Natural killer cell (primary cell): ENCODE measurements around the gene AKAP13. TPM values are rescaled to one million over a fixed set of nuclear protein-coding genes. Genes with fewer than 3 reads are reported as not detected.

Experiments used
- ATAC-seq, 3 donors: fragments of 150-1000 bp in 2 of 3; fragments of 200-7000 bp in 1 of 3; cut with Tn5 transposase; 1 replicate in 1 of 3; 2 replicates in 2 of 3; pipeline ENCODE4 v1.10.0; 2021; ENCODE audit warnings: mild to moderate bottlenecking in 2 of 3, moderate library complexity in 2 of 3
- DNase-seq, 2 donors: peaks; one replicate each; pipeline versions ENCODE4 v3.0.0 to v3.0.0-alpha.2; 2013 to 2021; ENCODE audit warnings: mixed read lengths in 1 of 2
- H3K27ac ChIP-seq: one replicate; pipeline ENCODE4 v1.5.1; 2013; ENCODE audit warnings: mild to moderate bottlenecking, low read length
- H3K27me3 ChIP-seq: one replicate; pipeline ENCODE4 v1.6.1; 2013; ENCODE audit warnings: low read length; ENCODE audit not compliant: control insufficient read depth, insufficient read depth
- H3K36me3 ChIP-seq: one replicate; pipeline ENCODE4 v1.6.1; 2013; ENCODE audit warnings: low read length; ENCODE audit not compliant: control insufficient read depth, insufficient read depth
- H3K4me1 ChIP-seq: one replicate; pipeline ENCODE4 v1.6.1; 2013; ENCODE audit warnings: low read length; ENCODE audit not compliant: control insufficient read depth, insufficient read depth
- H3K4me3 ChIP-seq: one replicate; pipeline ENCODE4 v1.5.1; 2013; ENCODE audit warnings: low read length
- H3K9me3 ChIP-seq: one replicate; pipeline ENCODE4 v1.6.1; 2013; ENCODE audit warnings: low read length; ENCODE audit not compliant: control insufficient read depth, insufficient read depth
- H3K27ac Mint-ChIP-seq, 2 donors: one replicate each; pipeline ENCODE4 v1.8.0; 2022; ENCODE audit warnings: mild to moderate bottlenecking in 2 of 2, mixed read lengths in 2 of 2, moderate library complexity in 1 of 2
- H3K27me3 Mint-ChIP-seq, 2 donors: one replicate each; pipeline ENCODE4 v1.8.0; 2022; ENCODE audit warnings: low read depth in 2 of 2, mixed read lengths in 2 of 2
- H3K36me3 Mint-ChIP-seq: one replicate; pipeline ENCODE4 v1.8.0; 2022; ENCODE audit warnings: mixed read lengths
- H3K4me1 Mint-ChIP-seq, 2 donors: one replicate each; pipeline ENCODE4 v1.8.0; 2022; ENCODE audit warnings: mixed read lengths in 2 of 2
- H3K4me3 Mint-ChIP-seq: one replicate; pipeline ENCODE4 v1.8.0; 2022; ENCODE audit warnings: mild to moderate bottlenecking, moderate library complexity, mixed read lengths
- H3K9me3 Mint-ChIP-seq, 2 donors: one replicate each; pipeline ENCODE4 v1.8.0; 2022; ENCODE audit warnings: mixed read lengths in 2 of 2
- WGBS: methylation state at CpG from one replicate; pipeline ENCODE4 v1.1.7; 2013; ENCODE audit warnings: missing lambda C conversion rate; ENCODE audit not compliant: insufficient coverage; 5-methylcytosine and 5-hydroxymethylcytosine counted together
- intact Hi-C: fragments of 100-400 bp; cut with micrococcal nuclease; formaldehyde crosslinking; loops from one replicate; pipeline ENCODE4 v1.14.2; 2022
- total RNA-seq, 4 donors: library from RNA; stranded (reverse); fragments of 120-200 nt in 1 of 4; gene quantifications; one replicate each; pipeline versions ENCODE4 v1.2.3 to v1.2.4, GENCODE V29; 2013 to 2022
- TF ChIP-seq, protein P1 (sequence below): fragments of 200-600 bp; IDR thresholded peaks from one replicate; pipeline ENCODE4 v1.8.0; 2022; ENCODE audit warnings: antibody characterized with exemption

Gene AKAP13
- total RNA-seq, 3 donors from 2014 or later (not counting 1 experiment from before 2014, with no cell fraction given): 573 to 661 (median 647) TPM

DNA sequence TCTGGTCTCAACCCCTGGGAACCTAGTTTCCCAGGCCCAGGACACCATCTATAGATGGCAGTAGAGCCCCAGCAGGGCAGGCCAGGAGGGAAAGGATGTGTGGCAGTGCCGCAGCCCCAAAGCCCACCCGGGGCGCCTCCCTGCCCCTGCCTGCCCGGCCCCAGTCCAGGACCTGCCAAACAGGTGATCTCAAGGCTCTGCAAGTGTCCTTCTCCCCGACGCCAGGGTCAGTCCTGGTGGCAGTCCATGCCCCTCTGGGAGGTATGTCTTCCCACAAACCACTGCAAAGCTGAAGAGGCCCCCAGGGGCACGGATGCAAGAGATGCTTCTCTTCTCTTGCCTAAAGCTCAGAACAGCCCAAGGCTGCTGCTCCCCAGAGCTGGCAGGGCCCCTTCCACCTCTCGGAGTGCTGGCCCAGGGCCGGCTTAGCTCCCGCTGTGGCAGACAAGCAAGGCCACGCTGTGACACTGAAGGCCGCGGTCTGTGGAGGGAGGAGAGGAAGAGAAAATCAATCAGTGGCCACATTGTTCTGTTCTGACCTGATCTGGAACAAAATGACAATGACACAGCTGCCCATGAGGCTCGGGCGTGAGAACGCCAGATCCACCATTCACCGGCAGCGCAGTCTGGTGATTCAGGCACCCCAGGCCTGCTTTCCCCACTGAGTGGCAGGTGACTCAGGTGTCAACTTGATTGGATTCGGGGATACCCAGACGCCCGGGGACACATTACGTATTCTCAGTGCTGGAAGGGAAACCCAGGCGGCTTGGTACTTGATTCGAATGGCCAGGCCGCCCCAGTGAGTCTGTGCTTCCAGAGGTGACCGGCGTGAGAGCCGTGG lies 380.3 kb downstream of the AKAP13 start:
- H3K4me1 Mint-ChIP-seq: peaks cover 0 to 15% of the 10 kb centered on the region in 2 donors
- no peaks in the 10 kb centered on the region for H3K27me3 Mint-ChIP-seq
- intact Hi-C loops: no loop called here
- H3K4me3 ChIP-seq: no peak overlapping the region
- H3K27ac Mint-ChIP-seq: no peak overlapping the region
- H3K27me3 ChIP-seq: no peaks in the 10 kb centered on the region
- no peaks in the 10 kb centered on the region for H3K4me1 ChIP-seq
- no peak overlapping the region for H3K27ac ChIP-seq
- ATAC-seq (no peak), DNase-seq (no peak)
- H3K9me3 Mint-ChIP-seq: no peaks in the 10 kb centered on the region
- 95% methylated on average over 28 of the region's 28 CpGs for WGBS
- TF ChIP-seq, protein P1, sequence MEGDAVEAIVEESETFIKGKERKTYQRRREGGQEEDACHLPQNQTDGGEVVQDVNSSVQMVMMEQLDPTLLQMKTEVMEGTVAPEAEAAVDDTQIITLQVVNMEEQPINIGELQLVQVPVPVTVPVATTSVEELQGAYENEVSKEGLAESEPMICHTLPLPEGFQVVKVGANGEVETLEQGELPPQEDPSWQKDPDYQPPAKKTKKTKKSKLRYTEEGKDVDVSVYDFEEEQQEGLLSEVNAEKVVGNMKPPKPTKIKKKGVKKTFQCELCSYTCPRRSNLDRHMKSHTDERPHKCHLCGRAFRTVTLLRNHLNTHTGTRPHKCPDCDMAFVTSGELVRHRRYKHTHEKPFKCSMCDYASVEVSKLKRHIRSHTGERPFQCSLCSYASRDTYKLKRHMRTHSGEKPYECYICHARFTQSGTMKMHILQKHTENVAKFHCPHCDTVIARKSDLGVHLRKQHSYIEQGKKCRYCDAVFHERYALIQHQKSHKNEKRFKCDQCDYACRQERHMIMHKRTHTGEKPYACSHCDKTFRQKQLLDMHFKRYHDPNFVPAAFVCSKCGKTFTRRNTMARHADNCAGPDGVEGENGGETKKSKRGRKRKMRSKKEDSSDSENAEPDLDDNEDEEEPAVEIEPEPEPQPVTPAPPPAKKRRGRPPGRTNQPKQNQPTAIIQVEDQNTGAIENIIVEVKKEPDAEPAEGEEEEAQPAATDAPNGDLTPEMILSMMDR: no peak
- H3K36me3 Mint-ChIP-seq: no peaks in the 10 kb centered on the region
- H3K4me3 Mint-ChIP-seq: no peak overlapping the region
- peaks cover 3% of the 10 kb centered on the region for H3K36me3 ChIP-seq
- no peaks in the 10 kb centered on the region for H3K9me3 ChIP-seq

DNA sequence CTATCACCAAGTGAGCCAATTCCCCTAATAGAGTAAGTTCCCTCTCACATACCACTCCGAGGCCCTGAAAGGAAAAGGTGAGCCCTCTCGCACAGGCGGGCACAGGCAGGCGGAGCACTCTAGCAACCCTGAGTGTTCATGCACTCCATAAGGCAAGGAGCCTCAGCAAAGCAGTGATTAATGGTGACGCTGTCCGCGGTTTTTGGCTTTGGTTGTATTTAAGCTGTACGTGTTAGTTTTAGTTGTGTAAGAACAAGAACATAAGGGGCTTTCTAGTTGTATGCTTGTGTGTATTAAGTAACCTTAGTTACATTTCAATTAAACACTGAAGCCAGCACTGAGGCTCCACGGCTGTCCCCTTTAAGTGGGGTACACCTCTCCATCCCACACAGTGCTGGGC lies 381.2 kb downstream of the AKAP13 start:
- DNase-seq (no peak), ATAC-seq (no peak)
- TF ChIP-seq, protein P1: no peak
- H3K36me3 ChIP-seq: peaks cover 3% of the 10 kb centered on the region
- Mint-ChIP-seq H3K36me3 (no peaks in the 10 kb centered on the region), H3K27ac (no peak overlapping the region), H3K9me3 (no peaks in the 10 kb centered on the region), H3K4me1 (peaks cover 0 to 18% of the 10 kb centered on the region in 2 donors), H3K27me3 (no peaks in the 10 kb centered on the region), H3K4me3 (no peak overlapping the region)
- intact Hi-C loops: no loop called here
- H3K4me3 ChIP-seq: no peak overlapping the region
- no peaks in the 10 kb centered on the region for H3K4me1 ChIP-seq
- no peaks in the 10 kb centered on the region for H3K27me3 ChIP-seq
- WGBS: 92% methylated on average over 9 of the region's 9 CpGs
- H3K27ac ChIP-seq: no peak overlapping the region
- no peaks in the 10 kb centered on the region for H3K9me3 ChIP-seq

DNA sequence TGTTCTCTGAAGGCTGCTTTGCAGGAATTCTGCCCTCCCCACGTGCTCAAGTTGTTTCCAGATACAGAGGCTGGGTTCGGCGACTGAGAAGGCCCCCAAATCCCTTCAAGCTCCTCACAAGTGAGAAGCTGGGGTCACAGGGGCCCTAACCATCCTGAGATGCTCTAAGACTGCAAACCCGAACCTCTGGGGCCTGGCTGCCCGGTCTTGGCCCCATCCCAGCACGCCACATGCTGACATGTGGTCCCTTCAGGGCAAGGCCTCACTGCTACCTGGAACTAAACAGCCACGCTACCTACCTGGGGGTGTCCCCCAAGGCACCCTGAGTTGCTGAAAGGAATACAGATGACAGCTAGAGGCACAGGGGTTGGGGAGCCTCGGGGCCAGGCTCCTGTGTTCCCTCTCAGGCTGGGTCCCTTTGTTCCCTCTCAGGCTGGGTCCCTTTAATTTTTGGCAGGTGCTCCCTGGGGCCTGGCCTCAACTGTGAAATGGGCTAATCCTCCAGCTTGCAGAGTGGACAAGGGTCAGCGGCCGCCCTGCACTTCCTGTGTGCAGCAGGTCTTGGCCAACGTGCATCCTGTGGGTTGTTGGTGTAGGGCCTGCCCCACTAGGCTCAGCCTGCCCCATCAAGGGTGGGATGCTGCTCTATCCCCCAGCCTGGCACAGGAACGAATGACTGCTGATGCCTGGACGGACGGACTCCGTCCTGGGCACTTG lies 381.8 kb downstream of the AKAP13 start:
- Mint-ChIP-seq H3K9me3 (no peaks in the 10 kb centered on the region), H3K36me3 (no peaks in the 10 kb centered on the region), H3K4me1 (peaks cover 0 to 20% of the 10 kb centered on the region in 2 donors), H3K4me3 (no peak overlapping the region), H3K27me3 (no peaks in the 10 kb centered on the region), H3K27ac (no peak overlapping the region)
- Histone ChIP-seq H3K36me3 (peaks cover 3% of the 10 kb centered on the region), H3K4me1 (no peaks in the 10 kb centered on the region), H3K27ac (no peak overlapping the region), H3K9me3 (no peaks in the 10 kb centered on the region), H3K27me3 (no peaks in the 10 kb centered on the region), H3K4me3 (no peak overlapping the region)
- DNase-seq: no peak
- TF ChIP-seq, protein P1: no peak
- no peak for ATAC-seq
- WGBS: 89% methylated on average over 15 of the region's 15 CpGs
- intact Hi-C loops: no loop called here
